A673 (cell line): ENCODE measurements around the gene NAGA. TPM values are rescaled to one million over a fixed set of nuclear protein-coding genes. Genes with fewer than 3 reads are reported as not detected.

ENCODE experiments used
- BruUV-seq: library from RNA; stranded (reverse); fragments of 400-500 nt; replicated peaks from 2 replicates; lab custom pipeline; 2021; lab: Mats Ljungman, UMichigan
- CTCF ChIA-PET: fragments of 300-600 bp; sonication (Branson Sonifier 250); formaldehyde crosslinking; loops from one replicate; lab custom pipeline; 2022; ENCODE audit warnings: antibody characterized with exemption; lab: Charles Lee
- POLR2A ChIA-PET: fragments of 300-600 bp; sonication (Branson Sonifier 250); formaldehyde crosslinking; loops from one replicate; lab custom pipeline; 2022; ENCODE audit warnings: antibody characterized with exemption; ENCODE audit not compliant: low non-redundant PET; lab: Charles Lee
- DNase-seq: peaks from one replicate; pipeline ENCODE4 v3.0.0-alpha.2; 2015; ENCODE audit warnings: low spot score
- H3K27ac ChIP-seq: fragments of 200-600 bp; sonication (generic); 2 replicates; pipeline ENCODE4 v1.5.1; 2016; ENCODE audit warnings: mixed run types, low read depth, mild to moderate bottlenecking, mixed read lengths, antibody characterized with exemption, low read length; ENCODE audit not compliant: poor library complexity, severe bottlenecking
- H3K27me3 ChIP-seq: fragments of 200-600 bp; sonication (generic); replicated peaks from 2 replicates; pipeline ENCODE4 v1.6.1; 2017; ENCODE audit warnings: mixed run types, low read depth, mild to moderate bottlenecking, mixed read lengths, antibody characterized with exemption, low read length; ENCODE audit not compliant: insufficient read depth, poor library complexity
- H3K36me3 ChIP-seq: fragments of 200-600 bp; sonication (generic); 2 replicates; pipeline ENCODE4 v1.6.1; 2016; ENCODE audit warnings: mixed run types, mild to moderate bottlenecking, mixed read lengths, antibody characterized with exemption, low read length; ENCODE audit not compliant: insufficient read depth, poor library complexity, severe bottlenecking
- H3K4me1 ChIP-seq: fragments of 200-600 bp; sonication (generic); 2 replicates; pipeline ENCODE4 v1.6.1; 2017; ENCODE audit warnings: mixed run types, mild to moderate bottlenecking, mixed read lengths, antibody characterized with exemption, low read length; ENCODE audit not compliant: insufficient read depth, poor library complexity, severe bottlenecking
- H3K4me3 ChIP-seq: fragments of 200-600 bp; sonication (generic); 2 replicates; pipeline ENCODE4 v1.5.1; 2016; ENCODE audit warnings: low read depth, mixed run types, mild to moderate bottlenecking, mixed read lengths, low read length; ENCODE audit not compliant: poor library complexity, severe bottlenecking
- H3K9me3 ChIP-seq: fragments of 200-600 bp; sonication (generic); 2 replicates; pipeline ENCODE4 v1.6.1; 2016; ENCODE audit warnings: mixed run types, low read depth, mild to moderate bottlenecking, mixed read lengths, antibody characterized with exemption, low read length; ENCODE audit not compliant: poor library complexity, severe bottlenecking
- CTCF ChIP-seq: fragments of 300-800, 200-600 bp; sonication (generic); conservative IDR thresholded peaks from 2 replicates; pipeline ENCODE4 v1.5.1; 2017; ENCODE audit warnings: low read depth, mild to moderate bottlenecking, antibody characterized with exemption, low read length, moderate library complexity, mixed read lengths
- EZH2 ChIP-seq: fragments of 200-600 bp; sonication (generic); IDR thresholded peaks from 2 replicates; pipeline ENCODE4 v1.6.1; 2017; ENCODE audit warnings: borderline replicate concordance, low read depth, mild to moderate bottlenecking, mixed read lengths, antibody characterized with exemption, low read length; ENCODE audit not compliant: poor library complexity, severe bottlenecking
- intact Hi-C: fragments of 100-400 bp; cut with micrococcal nuclease; formaldehyde crosslinking; loops from one replicate; pipeline ENCODE4 v1.10.0; 2022; ENCODE audit not compliant: unreplicated experiment
- total RNA-seq: library from RNA; stranded (reverse); gene quantifications from 2 replicates; pipeline ENCODE4 v1.2.3, GENCODE V29; 2021

The NAGA gene
- total RNA-seq, 1 experiment from 2014 or later, result 17.7 TPM

- ChIA-PET POLR2A (no interaction called here), CTCF (no interaction called here)
- Histone ChIP-seq H3K9me3 (no peaks in the 10 kb centered on the region), H3K36me3 (no peaks in the 10 kb centered on the region), H3K4me3 (no peak overlapping the region), H3K27ac (no peak overlapping the region), H3K27me3 (peaks cover 2% of the 10 kb centered on the region), H3K4me1 (no peaks in the 10 kb centered on the region)
- DNase-seq, result no peak
- intact Hi-C loops, result no loop called here
- TF ChIP-seq EZH2 (no peak), CTCF (no peak)
- no TSS peak for BruUV-seq
Measured at GRCh38 chr22:42022162-42022847, 48.3 kb downstream of the NAGA start.

GRCh38 chr22:42021571-42021970 is 49.0 kb downstream of the NAGA start:
- TF ChIP-seq CTCF (no peak), EZH2 (no peak)
- ChIA-PET POLR2A (no interaction called here), CTCF (no interaction called here)

GRCh38 chr22:42018224-42018623 is 52.4 kb downstream of the NAGA start:
- intact Hi-C loops, result no loop called here
- BruUV-seq, result no TSS peak
- Histone ChIP-seq H3K9me3 (no peaks in the 10 kb centered on the region), H3K27ac (no peak overlapping the region), H3K4me3 (no peak overlapping the region), H3K36me3 (no peaks in the 10 kb centered on the region), H3K27me3 (peaks cover 5% of the 10 kb centered on the region), H3K4me1 (no peaks in the 10 kb centered on the region)
- no peak for DNase-seq
- no peak for TF ChIP-seq CTCF
- TF ChIP-seq EZH2, result no peak
- ChIA-PET CTCF (no interaction called here), POLR2A (no interaction called here)

More at GRCh38 chr22:42021571-42021970, 49.0 kb downstream of the NAGA start:
- Histone ChIP-seq H3K4me3 (no peak overlapping the region), H3K9me3 (no peaks in the 10 kb centered on the region), H3K4me1 (no peaks in the 10 kb centered on the region), H3K36me3 (no peaks in the 10 kb centered on the region), H3K27me3 (peaks cover 5% of the 10 kb centered on the region), H3K27ac (no peak overlapping the region)
- no TSS peak for BruUV-seq
- DNase-seq, result no peak
- intact Hi-C loops, result no loop called here
